ENCODE measurements around the gene ILDR2. TPM values are rescaled to one million over a fixed set of nuclear protein-coding genes. Genes with fewer than 3 reads are reported as not detected.

Gene ILDR2
- total and polyA plus RNA-seq, 10 of the 15 experiments (the other 5 are each of a cell fraction or from before 2014, with no cell fraction given): 0.05 to 5.3 (median 1.9) TPM

- TF ChIP-seq E2F8 (IDR thresholded peaks at IDR 0.05; ENCODE audit: low read depth, partially characterized antibody) (no peak), NKRF (conservative IDR thresholded peaks at IDR 0.05) (no peak)
Observed at GRCh38 chr1:166951050-166951449, 24.3 kb downstream of the ILDR2 start (continued).

DNA sequence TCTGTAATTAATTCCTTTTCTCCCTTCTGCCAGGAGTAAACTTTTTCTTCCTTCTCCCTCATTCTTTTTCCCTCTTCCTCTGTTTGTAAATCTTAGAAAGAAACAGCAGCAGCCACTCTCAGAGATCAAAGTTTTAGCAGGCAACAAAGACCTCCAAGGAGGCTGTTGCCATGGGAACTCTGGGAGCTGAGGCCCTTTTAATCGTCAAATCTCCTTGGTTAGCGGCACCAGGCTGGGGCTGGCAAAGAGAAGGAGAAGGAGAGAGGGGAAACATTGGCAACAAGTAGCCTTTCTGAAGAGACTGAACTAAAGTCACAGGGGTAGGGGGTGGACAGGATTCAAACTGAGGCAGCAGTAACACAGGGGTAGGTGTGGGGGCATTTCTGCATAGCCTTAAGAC is 25.2 kb downstream of the ILDR2 start:
- H3K4me1 ChIP-seq (ENCODE audit: control insufficient read depth, insufficient read depth, low read length): no peaks in the 10 kb centered on the region
- no peaks in the 10 kb centered on the region for H4K20me1 ChIP-seq (ENCODE audit: control insufficient read depth, insufficient read depth)
- TF ChIP-seq MYB (IDR thresholded peaks at IDR 0.05; ENCODE audit: borderline replicate concordance, low read depth, low read length): no peak
- H3K27me3 ChIP-seq (replicated peaks in 1 of 2; ENCODE audit: control insufficient read depth in 2 of 2, insufficient read depth in 2 of 2, low read length in 1 of 2): peaks cover 0 to 2% of the 10 kb centered on the region in 2 experiments; a peak in 1 of 4 replicates
- no peak overlapping the region for H3K9ac ChIP-seq (ENCODE audit: control insufficient read depth, insufficient read depth, low read length)
- ATAC-seq (no peak), DNase-seq (ENCODE audit: low read depth, low spot score) (no peak), FAIRE-seq (no peak)
- ChIA-PET RAD21 (ENCODE audit: unreplicated experiment) (no interaction called here), CTCF (interaction anchor here (1.1 kb wide), 1 partner anchor 14 kb away, joined by 4 read pairs; no protein-coding TSS in a partner anchor), SMC1A (ENCODE audit: uncharacterized antibody, unreplicated experiment) (interaction anchor here (1.2 kb wide), 1 partner anchor 10 kb away, joined by 4 read pairs; no protein-coding TSS in a partner anchor), POLR2A (no interaction called here)
- BruUV-seq (replicated peaks): no TSS peak
- no peak overlapping the region for H3K4me3 ChIP-seq
- H3K27ac ChIP-seq (ENCODE audit: control insufficient read depth, insufficient read depth): no peak overlapping the region
- H2AFZ ChIP-seq (ENCODE audit: control insufficient read depth, low read depth, low read length): no peak overlapping the region
- intact Hi-C loops (cut with micrococcal nuclease; ENCODE audit: unreplicated experiment): no loop called here
- in situ Hi-C loops (cut with MboI): no loop called here
- no peaks in the 10 kb centered on the region for H3K9me3 ChIP-seq (replicated peaks; ENCODE audit: control insufficient read depth, insufficient read depth, low read length)
- no peak overlapping the region for H3K4me2 ChIP-seq (ENCODE audit: control insufficient read depth, insufficient read depth)
- H3K36me3 ChIP-seq (ENCODE audit: control insufficient read depth in 2 of 2, insufficient read depth in 2 of 2, low read length in 1 of 2): no peaks in the 10 kb centered on the region
- H3K79me2 ChIP-seq (ENCODE audit: control insufficient read depth, insufficient read depth, low read length): no peaks in the 10 kb centered on the region
- 48% methylated on average over 2 of the region's 2 CpGs for WGBS (ENCODE audit: insufficient coverage, insufficient replicate concordance, low lambda C conversion rate, missing lambda C conversion rate)
